Trophoblast cell (in vitro differentiated cells and primary cell): ENCODE data around the gene CST3.

Experiments used
- DNase-seq, 2 donors: peaks; one replicate each; pipeline ENCODE4 v3.0.0-alpha.2; 2016
- H2AFZ ChIP-seq: 2 replicates; pipeline ENCODE4 v1.6.1; 2013; ENCODE audit warnings: low read length, moderate library complexity, mild to moderate bottlenecking; ENCODE audit not compliant: insufficient read depth, poor library complexity
- H2AK5ac ChIP-seq: 2 replicates; pipeline ENCODE4 v1.6.1; 2013; ENCODE audit warnings: mild to moderate bottlenecking, low read length
- H2BK120ac ChIP-seq: 2 replicates; pipeline ENCODE4 v1.6.1; 2013; ENCODE audit warnings: low read length, mild to moderate bottlenecking, moderate library complexity; ENCODE audit not compliant: insufficient read depth, poor library complexity
- H2BK12ac ChIP-seq: 2 replicates; pipeline ENCODE4 v1.6.1; 2013; ENCODE audit warnings: mild to moderate bottlenecking, low read length, moderate library complexity
- H2BK5ac ChIP-seq: 2 replicates; pipeline ENCODE4 v1.6.1; 2013; ENCODE audit warnings: low read length, low read depth, moderate library complexity, mild to moderate bottlenecking; ENCODE audit not compliant: poor library complexity
- H3K14ac ChIP-seq: 2 replicates; pipeline ENCODE4 v1.6.1; 2013; ENCODE audit warnings: mild to moderate bottlenecking, low read length
- H3K18ac ChIP-seq: 2 replicates; pipeline ENCODE4 v1.6.1; 2013; ENCODE audit warnings: mild to moderate bottlenecking, low read length
- H3K23ac ChIP-seq: 2 replicates; pipeline ENCODE4 v1.6.1; 2013; ENCODE audit warnings: low read length
- H3K27ac ChIP-seq: 2 replicates; pipeline ENCODE4 v1.5.1; 2013; ENCODE audit warnings: low read depth, mild to moderate bottlenecking, inconsistent platforms, low read length, moderate library complexity
- H3K27me3 ChIP-seq: 2 replicates; pipeline ENCODE4 v1.6.1; 2013; ENCODE audit warnings: inconsistent platforms, mild to moderate bottlenecking, low read length, moderate library complexity; ENCODE audit not compliant: insufficient read depth
- H3K36me3 ChIP-seq, 2 experiments: 1 replicate in 1 of 2; 2 replicates in 1 of 2; pipeline ENCODE4 v1.6.1; 2013; ENCODE audit warnings: low read length in 2 of 2, mild to moderate bottlenecking in 2 of 2, moderate library complexity in 1 of 2; ENCODE audit not compliant: insufficient read depth in 2 of 2, control insufficient read depth in 1 of 2
- H3K4ac ChIP-seq: 2 replicates; pipeline ENCODE4 v1.6.1; 2013; ENCODE audit warnings: low read depth, mild to moderate bottlenecking, low read length, moderate library complexity
- H3K4me1 ChIP-seq, 2 experiments: 1 replicate in 1 of 2; 2 replicates in 1 of 2; pipeline ENCODE4 v1.6.1; 2013; ENCODE audit warnings: low read length in 2 of 2, mild to moderate bottlenecking in 2 of 2, moderate library complexity in 1 of 2; ENCODE audit not compliant: insufficient read depth in 2 of 2, control insufficient read depth in 1 of 2
- H3K4me2 ChIP-seq: 2 replicates; pipeline ENCODE4 v1.6.1; 2013; ENCODE audit warnings: inconsistent platforms, mild to moderate bottlenecking, low read length, moderate library complexity
- H3K4me3 ChIP-seq: 2 replicates; pipeline ENCODE4 v1.5.1; 2013; ENCODE audit warnings: mild to moderate bottlenecking, low read depth, low read length, inconsistent platforms
- H3K79me1 ChIP-seq: one replicate; pipeline ENCODE4 v1.6.1; 2013; ENCODE audit warnings: low read length
- H3K79me2 ChIP-seq: 2 replicates; pipeline ENCODE4 v1.6.1; 2013; ENCODE audit warnings: low read length, mild to moderate bottlenecking; ENCODE audit not compliant: control insufficient read depth, insufficient read depth, poor library complexity
- H3K9ac ChIP-seq: 2 replicates; pipeline ENCODE4 v1.6.1; 2013; ENCODE audit warnings: mild to moderate bottlenecking, low read length
- H3K9me3 ChIP-seq: 2 replicates; pipeline ENCODE4 v1.6.1; 2013; ENCODE audit warnings: low read depth, mild to moderate bottlenecking, control low read depth, inconsistent platforms, low read length; ENCODE audit not compliant: insufficient read depth
- H4K12ac ChIP-seq: 2 replicates; pipeline ENCODE4 v1.6.1; 2013; ENCODE audit warnings: low read depth, mild to moderate bottlenecking, low read length, moderate library complexity
- H4K8ac ChIP-seq: 2 replicates; pipeline ENCODE4 v1.6.1; 2013; ENCODE audit warnings: low read depth, mild to moderate bottlenecking, low read length, moderate library complexity
- H4K91ac ChIP-seq: one replicate; pipeline ENCODE4 v1.6.1; 2013; ENCODE audit warnings: low read depth, mild to moderate bottlenecking, low read length, moderate library complexity
- WGBS: extraction: QIAGEN DNeasy Blood & Tissue Kit; methylation state at CpG from one replicate; pipeline ENCODE4 v1.1.7; 2013; ENCODE audit warnings: missing lambda C conversion rate; ENCODE audit not compliant: insufficient read length, insufficient coverage; ENCODE audit errors: extremely low coverage; 5-methylcytosine and 5-hydroxymethylcytosine counted together

CST3 gene

GRCh38 chr20:23608251-23608846, 29.4 kb downstream of the CST3 start:
- Histone ChIP-seq H3K27ac (no peak overlapping the region), H3K36me3 (no peaks in the 10 kb centered on the region), H3K23ac (no peak overlapping the region), H3K4ac (no peak overlapping the region), H2AFZ (no peak overlapping the region), H2AK5ac (no peak overlapping the region), H4K8ac (no peak overlapping the region), H4K91ac (no peak overlapping the region), H3K9ac (no peak overlapping the region), H3K4me2 (no peak overlapping the region), H3K9me3 (no peaks in the 10 kb centered on the region), H4K12ac (no peak overlapping the region), H3K79me1 (no peaks in the 10 kb centered on the region), H3K14ac (no peak overlapping the region), H3K27me3 (no peaks in the 10 kb centered on the region), H3K4me1 (no peaks in the 10 kb centered on the region), H2BK120ac (no peak overlapping the region), H2BK12ac (no peak overlapping the region), H3K18ac (no peak overlapping the region), H3K79me2 (no peaks in the 10 kb centered on the region), H3K4me3 (no peak overlapping the region), H2BK5ac (no peak overlapping the region)
- no peak for DNase-seq
- no CpG with 5 or more reads among the region's 18 CpGs for WGBS

- H4K91ac ChIP-seq: no peak overlapping the region
- no peaks in the 10 kb centered on the region for H3K36me3 ChIP-seq
- H3K14ac ChIP-seq: no peak overlapping the region
- H3K4ac ChIP-seq: no peak overlapping the region
- peaks cover 1% of the 10 kb centered on the region for H3K9me3 ChIP-seq
- H3K23ac ChIP-seq: no peak overlapping the region
- H4K8ac ChIP-seq: no peak overlapping the region
- DNase-seq: no peak
- no peak overlapping the region for H3K18ac ChIP-seq
- no peak overlapping the region for H2BK12ac ChIP-seq
- no peak overlapping the region for H2BK120ac ChIP-seq
- no peaks in the 10 kb centered on the region for H3K79me1 ChIP-seq
- no peak overlapping the region for H2BK5ac ChIP-seq
- H2AK5ac ChIP-seq: no peak overlapping the region
- no peak overlapping the region for H3K4me3 ChIP-seq
- no peak overlapping the region for H3K27ac ChIP-seq
- WGBS: no CpG with 5 or more reads among the region's 14 CpGs
- no peaks in the 10 kb centered on the region for H3K4me1 ChIP-seq
- H3K4me2 ChIP-seq: no peak overlapping the region
- H3K9ac ChIP-seq: no peak overlapping the region
- no peak overlapping the region for H2AFZ ChIP-seq
- H3K79me2 ChIP-seq: no peaks in the 10 kb centered on the region
- H3K27me3 ChIP-seq: no peaks in the 10 kb centered on the region
- no peak overlapping the region for H4K12ac ChIP-seq
Observed at GRCh38 chr20:23607497-23608245, 30.1 kb downstream of the CST3 start.

- Histone ChIP-seq H3K4me3 (no peak overlapping the region), H3K14ac (no peak overlapping the region), H3K9me3 (peaks cover 2% of the 10 kb centered on the region), H2AK5ac (no peak overlapping the region), H3K18ac (no peak overlapping the region), H4K8ac (no peak overlapping the region), H2AFZ (no peak overlapping the region), H3K9ac (no peak overlapping the region), H3K4me2 (no peak overlapping the region), H3K4me1 (peaks cover 2 to 3% of the 10 kb centered on the region in 2 experiments), H3K36me3 (no peaks in the 10 kb centered on the region), H3K23ac (no peak overlapping the region), H3K27ac (no peak overlapping the region), H2BK12ac (no peak overlapping the region), H4K12ac (no peak overlapping the region), H2BK5ac (no peak overlapping the region), H3K79me2 (no peaks in the 10 kb centered on the region), H4K91ac (no peak overlapping the region), H3K27me3 (no peaks in the 10 kb centered on the region), H3K79me1 (no peaks in the 10 kb centered on the region), H2BK120ac (no peak overlapping the region), H3K4ac (no peak overlapping the region)
- DNase-seq: peak; percentile 91 to 98
- WGBS: no CpG with 5 or more reads among the region's 9 CpGs
Observed at GRCh38 chr20:23606652-23607049, 31.1 kb downstream of the CST3 start.

GRCh38 chr20:23605867-23606651, 31.7 kb downstream of the CST3 start, which contains the start of gene CST9:
TSS of gene CST9 (minus strand) at chr20:23605917. CDS start at chr20:23605864, 53 bp downstream.
- H2BK120ac ChIP-seq: no peak within 1 kb of the TSS
- no peak within 1 kb of the TSS for H3K4me2 ChIP-seq
- no peak within 1 kb of the TSS for H2AK5ac ChIP-seq
- no peak for DNase-seq
- no CpG with 5 or more reads among the region's 16 CpGs for WGBS
- no peak within 1 kb of the TSS for H4K8ac ChIP-seq
- H3K79me2 ChIP-seq: no peaks in the 10 kb centered on the region
- H2BK5ac ChIP-seq: no peak within 1 kb of the TSS
- H3K9me3 ChIP-seq: peaks cover 2% of the 10 kb centered on the region
- no peak within 1 kb of the TSS for H3K9ac ChIP-seq
- no peaks in the 10 kb centered on the region for H3K27me3 ChIP-seq
- H4K91ac ChIP-seq: no peak within 1 kb of the TSS
- no peak within 1 kb of the TSS for H2BK12ac ChIP-seq
- no peak within 1 kb of the TSS for H4K12ac ChIP-seq
- H3K27ac ChIP-seq: no peak within 1 kb of the TSS
- no peak within 1 kb of the TSS for H3K4me3 ChIP-seq
- no peaks in the 10 kb centered on the region for H3K36me3 ChIP-seq
- no peak within 1 kb of the TSS for H3K23ac ChIP-seq
- H3K79me1 ChIP-seq: no peaks in the 10 kb centered on the region
- no peak within 1 kb of the TSS for H2AFZ ChIP-seq
- no peak within 1 kb of the TSS for H3K18ac ChIP-seq
- no peak within 1 kb of the TSS for H3K14ac ChIP-seq
- peaks cover 2 to 3% of the 10 kb centered on the region in 2 experiments for H3K4me1 ChIP-seq
- no peak within 1 kb of the TSS for H3K4ac ChIP-seq
